AG09319 (cell line): ENCODE data around the gene MRPS34.

Experiments
- DNase-seq: peaks from one replicate; pipeline ENCODE4 v3.0.0-alpha.2; 2010; ENCODE audit warnings: low read depth; ENCODE audit errors: extremely low read depth
- CTCF ChIP-seq: IDR thresholded peaks from 2 replicates; pipeline ENCODE4 v1.5.1; 2011; ENCODE audit warnings: low read depth, mild to moderate bottlenecking, inconsistent platforms, low read length, moderate library complexity

Gene MRPS34

GRCh38 chr16:1818204-1818872 is 45.4 kb upstream of the MRPS34 start:
- TF ChIP-seq CTCF = no peak
- no peak for DNase-seq

- DNase-seq = no peak
- no peak for TF ChIP-seq CTCF
Measured at GRCh38 chr16:1817716-1818115, 44.8 kb upstream of the MRPS34 start.

GRCh38 chr16:1817276-1817589 is 44.3 kb upstream of the MRPS34 start:
- no peak for TF ChIP-seq CTCF
- no peak for DNase-seq

GRCh38 chr16:1816396-1817275 is 43.7 kb upstream of the MRPS34 start:
- TF ChIP-seq CTCF = no peak
- DNase-seq = no peak

- DNase-seq = no peak
- TF ChIP-seq CTCF = no peak
Measured at GRCh38 chr16:1815461-1815860, 42.5 kb upstream of the MRPS34 start.

- DNase-seq = peak; percentile 27
- TF ChIP-seq CTCF = peak; percentile 55
Measured at GRCh38 chr16:1812732-1813163, 39.8 kb upstream of the MRPS34 start.

GRCh38 chr16:1810536-1810935 is 37.6 kb upstream of the MRPS34 start:
- DNase-seq = no peak
- TF ChIP-seq CTCF = no peak
